Measurements from ENCODE around the gene UNC45A.

The UNC45A gene

GRCh38 chr15:90982135-90982534 lies 47.0 kb downstream of the UNC45A start:
- no peak overlapping the region for H3K27ac ChIP-seq
- TF ChIP-seq ZFX (IDR thresholded peaks at IDR 0.05; ENCODE audit: borderline replicate concordance) = no peak
- TF ChIP-seq, protein P1, sequence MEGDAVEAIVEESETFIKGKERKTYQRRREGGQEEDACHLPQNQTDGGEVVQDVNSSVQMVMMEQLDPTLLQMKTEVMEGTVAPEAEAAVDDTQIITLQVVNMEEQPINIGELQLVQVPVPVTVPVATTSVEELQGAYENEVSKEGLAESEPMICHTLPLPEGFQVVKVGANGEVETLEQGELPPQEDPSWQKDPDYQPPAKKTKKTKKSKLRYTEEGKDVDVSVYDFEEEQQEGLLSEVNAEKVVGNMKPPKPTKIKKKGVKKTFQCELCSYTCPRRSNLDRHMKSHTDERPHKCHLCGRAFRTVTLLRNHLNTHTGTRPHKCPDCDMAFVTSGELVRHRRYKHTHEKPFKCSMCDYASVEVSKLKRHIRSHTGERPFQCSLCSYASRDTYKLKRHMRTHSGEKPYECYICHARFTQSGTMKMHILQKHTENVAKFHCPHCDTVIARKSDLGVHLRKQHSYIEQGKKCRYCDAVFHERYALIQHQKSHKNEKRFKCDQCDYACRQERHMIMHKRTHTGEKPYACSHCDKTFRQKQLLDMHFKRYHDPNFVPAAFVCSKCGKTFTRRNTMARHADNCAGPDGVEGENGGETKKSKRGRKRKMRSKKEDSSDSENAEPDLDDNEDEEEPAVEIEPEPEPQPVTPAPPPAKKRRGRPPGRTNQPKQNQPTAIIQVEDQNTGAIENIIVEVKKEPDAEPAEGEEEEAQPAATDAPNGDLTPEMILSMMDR (IDR thresholded peaks at IDR 0.05) = no peak

DNA sequence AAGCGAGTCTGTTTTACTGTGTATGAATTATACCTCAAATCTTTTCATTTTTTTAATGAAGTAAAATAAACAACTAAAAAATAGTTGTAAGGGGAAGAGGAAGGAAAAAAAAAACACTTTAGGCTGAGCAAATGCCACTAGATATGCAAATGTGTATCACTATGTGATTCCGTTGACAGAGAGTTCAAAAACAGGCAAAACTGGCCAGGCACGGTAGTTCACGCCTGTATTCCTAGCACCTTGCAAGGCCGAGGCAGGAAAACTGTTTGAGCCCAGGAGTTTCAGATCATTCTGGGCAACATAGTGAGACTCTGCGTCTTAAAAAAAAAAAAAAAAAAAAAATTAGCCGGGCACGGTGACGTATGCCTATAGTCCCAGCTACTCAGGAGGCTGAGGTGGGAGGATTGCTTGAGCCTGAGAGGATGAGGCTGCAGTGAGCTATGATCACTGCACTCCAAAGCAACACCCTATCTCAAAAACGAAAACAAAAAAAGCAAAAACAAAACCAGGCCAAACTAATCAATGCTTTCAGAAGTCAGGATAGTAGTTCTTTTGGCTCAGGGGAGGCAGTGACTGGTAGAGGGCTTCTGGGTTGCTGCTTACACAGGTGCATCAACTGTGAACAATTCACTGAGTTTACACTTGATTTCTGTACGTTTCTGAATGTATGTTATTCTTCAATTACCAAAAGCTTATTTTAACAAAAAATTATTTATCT lies 51.9 kb downstream of the UNC45A start:
- peak overlapping the region; percentile 2; the same call in 1 of the 2 replicates for H3K27ac ChIP-seq
- TF ChIP-seq, protein P1 (IDR thresholded peaks at IDR 0.05) = no peak
- TF ChIP-seq ZFX (IDR thresholded peaks at IDR 0.05; ENCODE audit: borderline replicate concordance) = no peak

DNA sequence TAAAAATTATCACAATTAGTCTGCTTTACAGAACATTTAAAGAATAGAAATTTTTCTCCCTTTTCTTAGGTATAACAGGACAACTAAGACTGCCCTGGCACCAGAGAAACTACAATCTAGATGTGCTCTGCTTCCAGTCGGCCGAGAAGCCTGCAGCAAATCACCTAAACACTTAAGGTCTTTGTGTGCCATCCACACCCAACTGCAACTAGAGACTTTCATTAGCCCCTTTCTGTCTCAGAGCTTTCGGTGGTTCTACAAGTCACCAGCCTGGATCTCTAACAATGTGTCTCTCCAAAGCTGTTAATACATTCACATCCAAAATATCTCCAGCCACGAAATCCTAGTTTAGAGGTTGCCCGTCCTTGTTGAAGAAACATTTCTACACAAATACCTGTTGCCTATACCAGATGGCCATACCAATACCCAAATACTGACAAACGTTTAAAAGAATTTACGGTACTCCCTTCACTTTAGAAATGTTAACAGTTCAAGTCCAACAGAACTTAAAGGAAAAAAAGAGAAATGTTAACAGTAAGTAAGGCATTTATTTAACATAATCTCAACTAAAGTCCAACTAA lies 52.6 kb downstream of the UNC45A start:
- TF ChIP-seq, protein P1 (IDR thresholded peaks at IDR 0.05) = no peak
- TF ChIP-seq ZFX (IDR thresholded peaks at IDR 0.05; ENCODE audit: borderline replicate concordance) = no peak
- peak overlapping the region; percentile 2; the same call in 1 of the 2 replicates for H3K27ac ChIP-seq

DNA sequence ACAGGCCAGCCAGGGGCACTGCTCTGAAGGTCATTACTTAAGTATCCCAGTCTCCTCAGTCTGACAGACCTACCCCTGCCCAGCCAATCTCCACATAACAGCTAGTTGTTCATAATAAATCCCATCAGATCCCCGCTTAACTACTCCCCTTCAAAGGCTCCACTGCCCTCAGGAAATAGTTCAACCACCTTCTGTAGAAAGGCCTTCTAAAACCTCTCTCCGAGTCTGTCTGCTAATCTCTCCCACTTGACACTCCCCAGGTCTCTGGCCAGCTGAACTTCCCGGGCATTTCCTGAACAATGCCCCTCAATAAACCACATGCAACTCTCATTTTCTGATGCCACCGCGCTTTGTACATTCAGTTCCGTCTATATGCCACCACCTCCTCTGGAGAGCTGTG lies 53.2 kb downstream of the UNC45A start:
- H3K27ac ChIP-seq = no peak overlapping the region
- TF ChIP-seq, protein P1 (IDR thresholded peaks at IDR 0.05) = no peak
- TF ChIP-seq ZFX (IDR thresholded peaks at IDR 0.05; ENCODE audit: borderline replicate concordance) = no peak

DNA sequence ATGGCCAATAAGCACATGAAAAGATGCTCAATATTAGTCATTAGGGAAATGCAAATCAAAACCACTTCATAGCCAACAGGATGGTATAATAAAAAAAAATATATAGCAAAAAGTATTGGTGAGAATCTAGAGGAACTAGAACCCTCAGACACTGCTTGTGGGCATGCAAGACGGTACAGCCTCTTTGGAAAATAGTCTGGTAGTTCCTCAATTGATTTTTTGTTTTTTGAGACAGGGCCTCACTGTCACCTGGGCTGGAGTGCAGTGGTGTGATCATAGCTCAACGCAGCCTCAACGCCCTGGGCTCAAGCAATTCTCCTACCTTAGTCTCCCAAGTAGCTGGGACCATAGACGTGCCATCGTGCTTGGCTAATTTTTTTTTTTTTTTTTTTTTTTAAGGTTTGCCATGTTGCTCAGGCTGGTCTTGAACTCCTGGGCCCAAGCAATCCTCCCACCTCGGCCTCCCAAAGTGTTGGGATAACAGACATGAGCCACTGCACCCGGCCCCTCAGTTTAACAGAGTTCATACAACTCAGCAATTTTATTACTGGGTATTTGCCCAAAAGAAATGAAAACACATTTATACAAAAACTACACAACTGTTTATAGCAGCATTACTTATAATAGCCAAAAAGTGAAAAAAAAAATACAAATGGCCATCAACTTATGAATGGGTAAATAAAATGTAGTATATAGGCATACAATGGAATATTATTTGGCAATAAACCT lies 54.1 kb downstream of the UNC45A start:
- H3K27ac ChIP-seq = no peak overlapping the region
- TF ChIP-seq ZFX (IDR thresholded peaks at IDR 0.05; ENCODE audit: borderline replicate concordance) = no peak
- TF ChIP-seq, protein P1 (IDR thresholded peaks at IDR 0.05) = no peak

GRCh38 chr15:90990446-90990845 lies 55.4 kb downstream of the UNC45A start:
- TF ChIP-seq ZFX (IDR thresholded peaks at IDR 0.05; ENCODE audit: borderline replicate concordance) = no peak
- TF ChIP-seq, protein P1 (IDR thresholded peaks at IDR 0.05) = no peak
- no peak overlapping the region for H3K27ac ChIP-seq

Data from 22Rv1 (cell line).